Measurements from ENCODE around the gene ID3. TPM values are rescaled to one million over a fixed set of nuclear protein-coding genes. Genes with fewer than 3 reads are reported as not detected.
A peak's percentile ranks its signal among the peaks of the same experiment; 100 is the strongest.

ID3 gene
- total and polyA plus RNA-seq, 9 of the 15 experiments (the other 6 are each of a cell fraction or from before 2014, with no cell fraction given), result 6.8 to 59.8 (median 23.5) TPM

GRCh38 chr1:23568608-23569383, 9.5 kb upstream of the ID3 start (continued):
- TF ChIP-seq CBFA2T2 (conservative IDR thresholded peaks at IDR 0.05), result no peak
- no peak for TF ChIP-seq CEBPG (CRISPR knock-in tag; IDR thresholded peaks at IDR 0.05)
- no peak for TF ChIP-seq CEBPG (tag; conservative IDR thresholded peaks at IDR 0.05 in 1 of 2, IDR thresholded peaks at IDR 0.05 in 1 of 2)
- 0 out of 2 replicates have a peak, but pooled peaks have one; percentile 18 for TF ChIP-seq ZBTB33 (CRISPR knock-in tag; IDR thresholded peaks at IDR 0.05)
- TF ChIP-seq KDM1A (IDR thresholded peaks at IDR 0.05), result no peak; a peak in 1 of 4 replicates
- TF ChIP-seq NCOA1 (IDR thresholded peaks at IDR 0.05; ENCODE audit: low read depth), result 0 out of 2 replicates have a peak, but pooled peaks have one; percentile 35
- TF ChIP-seq ZNF12 (CRISPR knock-in tag; IDR thresholded peaks at IDR 0.05), result no peak
- no peak for TF ChIP-seq TAF15 (IDR thresholded peaks at IDR 0.05; ENCODE audit: low read depth, low read length)
- TF ChIP-seq CTBP1 (IDR thresholded peaks at IDR 0.05; ENCODE audit: borderline replicate concordance), result 0 out of 2 replicates have a peak, but pooled peaks have one; percentile 20
- TF ChIP-seq, protein P1, sequence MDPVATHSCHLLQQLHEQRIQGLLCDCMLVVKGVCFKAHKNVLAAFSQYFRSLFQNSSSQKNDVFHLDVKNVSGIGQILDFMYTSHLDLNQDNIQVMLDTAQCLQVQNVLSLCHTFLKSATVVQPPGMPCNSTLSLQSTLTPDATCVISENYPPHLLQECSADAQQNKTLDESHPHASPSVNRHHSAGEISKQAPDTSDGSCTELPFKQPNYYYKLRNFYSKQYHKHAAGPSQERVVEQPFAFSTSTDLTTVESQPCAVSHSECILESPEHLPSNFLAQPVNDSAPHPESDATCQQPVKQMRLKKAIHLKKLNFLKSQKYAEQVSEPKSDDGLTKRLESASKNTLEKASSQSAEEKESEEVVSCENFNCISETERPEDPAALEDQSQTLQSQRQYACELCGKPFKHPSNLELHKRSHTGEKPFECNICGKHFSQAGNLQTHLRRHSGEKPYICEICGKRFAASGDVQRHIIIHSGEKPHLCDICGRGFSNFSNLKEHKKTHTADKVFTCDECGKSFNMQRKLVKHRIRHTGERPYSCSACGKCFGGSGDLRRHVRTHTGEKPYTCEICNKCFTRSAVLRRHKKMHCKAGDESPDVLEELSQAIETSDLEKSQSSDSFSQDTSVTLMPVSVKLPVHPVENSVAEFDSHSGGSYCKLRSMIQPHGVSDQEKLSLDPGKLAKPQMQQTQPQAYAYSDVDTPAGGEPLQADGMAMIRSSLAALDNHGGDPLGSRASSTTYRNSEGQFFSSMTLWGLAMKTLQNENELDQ (CRISPR knock-in tag; IDR thresholded peaks at IDR 0.05; ENCODE audit: borderline replicate concordance), result no peak
- TF ChIP-seq HDAC3 (IDR thresholded peaks at IDR 0.05; ENCODE audit: borderline replicate concordance, partially characterized antibody), result no peak
- TF ChIP-seq MIER1 (IDR thresholded peaks at IDR 0.05; ENCODE audit: low read depth), result no peak
- no peak for TF ChIP-seq SMAD2 (IDR thresholded peaks at IDR 0.05; ENCODE audit: low read depth, low read length)
- TF ChIP-seq, protein P2, sequence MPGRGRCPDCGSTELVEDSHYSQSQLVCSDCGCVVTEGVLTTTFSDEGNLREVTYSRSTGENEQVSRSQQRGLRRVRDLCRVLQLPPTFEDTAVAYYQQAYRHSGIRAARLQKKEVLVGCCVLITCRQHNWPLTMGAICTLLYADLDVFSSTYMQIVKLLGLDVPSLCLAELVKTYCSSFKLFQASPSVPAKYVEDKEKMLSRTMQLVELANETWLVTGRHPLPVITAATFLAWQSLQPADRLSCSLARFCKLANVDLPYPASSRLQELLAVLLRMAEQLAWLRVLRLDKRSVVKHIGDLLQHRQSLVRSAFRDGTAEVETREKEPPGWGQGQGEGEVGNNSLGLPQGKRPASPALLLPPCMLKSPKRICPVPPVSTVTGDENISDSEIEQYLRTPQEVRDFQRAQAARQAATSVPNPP (IDR thresholded peaks at IDR 0.05; ENCODE audit: borderline replicate concordance, insufficient read depth, insufficient read length), result no peak
- no peak for TF ChIP-seq NR4A1 (CRISPR knock-in tag; IDR thresholded peaks at IDR 0.05)
- TF ChIP-seq NR4A1 (tag; IDR thresholded peaks at IDR 0.05), result no peak
- TF ChIP-seq ZNF384 (IDR thresholded peaks at IDR 0.05; ENCODE audit: low read depth, low read length), result peak; percentile 89
- TF ChIP-seq, protein P3, sequence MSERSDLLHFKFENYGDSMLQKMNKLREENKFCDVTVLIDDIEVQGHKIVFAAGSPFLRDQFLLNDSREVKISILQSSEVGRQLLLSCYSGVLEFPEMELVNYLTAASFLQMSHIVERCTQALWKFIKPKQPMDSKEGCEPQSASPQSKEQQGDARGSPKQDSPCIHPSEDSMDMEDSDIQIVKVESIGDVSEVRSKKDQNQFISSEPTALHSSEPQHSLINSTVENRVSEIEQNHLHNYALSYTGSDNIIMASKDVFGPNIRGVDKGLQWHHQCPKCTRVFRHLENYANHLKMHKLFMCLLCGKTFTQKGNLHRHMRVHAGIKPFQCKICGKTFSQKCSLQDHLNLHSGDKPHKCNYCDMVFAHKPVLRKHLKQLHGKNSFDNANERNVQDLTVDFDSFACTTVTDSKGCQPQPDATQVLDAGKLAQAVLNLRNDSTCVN (CRISPR knock-in tag; IDR thresholded peaks at IDR 0.05), result peak; percentile 81; the same call in 1 of the 2 replicates
- no peak for TF ChIP-seq MTA3 (IDR thresholded peaks at IDR 0.05; ENCODE audit: borderline replicate concordance)
- no peak for TF ChIP-seq ELF2 (CRISPR knock-in tag; IDR thresholded peaks at IDR 0.05)
- no peak for TF ChIP-seq JUN (IDR thresholded peaks at IDR 0.05; ENCODE audit: borderline replicate concordance, low read depth, low read length)
- TF ChIP-seq JUN (CRISPR knock-in tag; IDR thresholded peaks at IDR 0.05; ENCODE audit: borderline replicate concordance), result no peak
